B cell (primary cell): ENCODE measurements around the gene C1orf115.
"Not testable (repeated sequence)": the region's sequence is repeated elsewhere in the genome, so short reads cannot be mapped to it uniquely, and the experiment has no call there.

ENCODE experiments used
- EZH2 ChIP-seq: IDR thresholded peaks from 2 replicates; pipeline ENCODE4 v1.6.1; 2012; ENCODE audit warnings: borderline replicate concordance, low read depth, mild to moderate bottlenecking, moderate library complexity, low read length; ENCODE audit not compliant: insufficient read depth, poor library complexity, severe bottlenecking
- TF ChIP-seq, protein P1 (sequence below): fragments of 200-600 bp; IDR thresholded peaks from one replicate; pipeline ENCODE4 v1.8.0; 2022; ENCODE audit warnings: antibody characterized with exemption, mild to moderate bottlenecking

DNA sequence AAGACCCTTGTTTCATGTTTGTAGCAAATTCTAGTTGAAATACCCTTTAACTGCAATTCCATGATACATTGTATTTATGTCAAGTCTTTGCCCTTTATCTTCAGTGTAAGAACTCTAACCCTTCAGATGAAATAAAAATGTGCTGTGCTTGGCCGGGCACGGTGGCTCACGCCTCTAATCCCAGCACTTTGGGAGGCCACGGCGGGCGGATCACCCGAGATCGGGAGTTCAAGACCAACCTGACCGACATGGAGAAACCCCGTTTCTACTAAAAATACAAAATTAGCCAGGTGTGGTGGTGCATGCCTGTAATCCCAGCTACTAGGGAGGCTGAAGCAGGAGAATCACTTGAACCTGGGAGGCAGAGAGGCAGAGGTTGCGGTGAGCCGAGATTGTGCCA lies 6.4 kb upstream of the C1orf115 start:
- TF ChIP-seq, protein P1, sequence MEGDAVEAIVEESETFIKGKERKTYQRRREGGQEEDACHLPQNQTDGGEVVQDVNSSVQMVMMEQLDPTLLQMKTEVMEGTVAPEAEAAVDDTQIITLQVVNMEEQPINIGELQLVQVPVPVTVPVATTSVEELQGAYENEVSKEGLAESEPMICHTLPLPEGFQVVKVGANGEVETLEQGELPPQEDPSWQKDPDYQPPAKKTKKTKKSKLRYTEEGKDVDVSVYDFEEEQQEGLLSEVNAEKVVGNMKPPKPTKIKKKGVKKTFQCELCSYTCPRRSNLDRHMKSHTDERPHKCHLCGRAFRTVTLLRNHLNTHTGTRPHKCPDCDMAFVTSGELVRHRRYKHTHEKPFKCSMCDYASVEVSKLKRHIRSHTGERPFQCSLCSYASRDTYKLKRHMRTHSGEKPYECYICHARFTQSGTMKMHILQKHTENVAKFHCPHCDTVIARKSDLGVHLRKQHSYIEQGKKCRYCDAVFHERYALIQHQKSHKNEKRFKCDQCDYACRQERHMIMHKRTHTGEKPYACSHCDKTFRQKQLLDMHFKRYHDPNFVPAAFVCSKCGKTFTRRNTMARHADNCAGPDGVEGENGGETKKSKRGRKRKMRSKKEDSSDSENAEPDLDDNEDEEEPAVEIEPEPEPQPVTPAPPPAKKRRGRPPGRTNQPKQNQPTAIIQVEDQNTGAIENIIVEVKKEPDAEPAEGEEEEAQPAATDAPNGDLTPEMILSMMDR, result not testable (repeated sequence)
- TF ChIP-seq EZH2, result not testable (repeated sequence)
